Epithelial cell of proximal tubule (primary cell): Measurements from ENCODE around the gene STRN3. TPM values are rescaled to one million over a fixed set of nuclear protein-coding genes. Genes with fewer than 3 reads are reported as not detected.
"Not testable (repeated sequence)": the region's sequence is repeated elsewhere in the genome, so short reads cannot be mapped to it uniquely, and the experiment has no call there.

ENCODE experiments used
- DNase-seq: peaks from one replicate; pipeline ENCODE4 v3.0.0-alpha.2; 2011; ENCODE audit warnings: low read depth
- H3K4me3 ChIP-seq: 2 replicates; pipeline ENCODE4 v1.5.1; 2011; ENCODE audit warnings: low read depth, mild to moderate bottlenecking, low read length
- total RNA-seq: library from RNA; depleted of rRNA; stranded (reverse); fragments of >200 nt; gene quantifications from 2 replicates; pipeline ENCODE4 v1.2.3, GENCODE V29; 2015
- TF ChIP-seq, protein P1 (sequence below): conservative IDR thresholded peaks from 2 replicates; pipeline ENCODE4 v1.5.1; 2012; ENCODE audit warnings: low read depth, mild to moderate bottlenecking, low read length

The STRN3 gene
- total RNA-seq, 1 donor from 2014 or later, result 26.0 TPM

- TF ChIP-seq, protein P1, sequence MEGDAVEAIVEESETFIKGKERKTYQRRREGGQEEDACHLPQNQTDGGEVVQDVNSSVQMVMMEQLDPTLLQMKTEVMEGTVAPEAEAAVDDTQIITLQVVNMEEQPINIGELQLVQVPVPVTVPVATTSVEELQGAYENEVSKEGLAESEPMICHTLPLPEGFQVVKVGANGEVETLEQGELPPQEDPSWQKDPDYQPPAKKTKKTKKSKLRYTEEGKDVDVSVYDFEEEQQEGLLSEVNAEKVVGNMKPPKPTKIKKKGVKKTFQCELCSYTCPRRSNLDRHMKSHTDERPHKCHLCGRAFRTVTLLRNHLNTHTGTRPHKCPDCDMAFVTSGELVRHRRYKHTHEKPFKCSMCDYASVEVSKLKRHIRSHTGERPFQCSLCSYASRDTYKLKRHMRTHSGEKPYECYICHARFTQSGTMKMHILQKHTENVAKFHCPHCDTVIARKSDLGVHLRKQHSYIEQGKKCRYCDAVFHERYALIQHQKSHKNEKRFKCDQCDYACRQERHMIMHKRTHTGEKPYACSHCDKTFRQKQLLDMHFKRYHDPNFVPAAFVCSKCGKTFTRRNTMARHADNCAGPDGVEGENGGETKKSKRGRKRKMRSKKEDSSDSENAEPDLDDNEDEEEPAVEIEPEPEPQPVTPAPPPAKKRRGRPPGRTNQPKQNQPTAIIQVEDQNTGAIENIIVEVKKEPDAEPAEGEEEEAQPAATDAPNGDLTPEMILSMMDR, result no peak
- H3K4me3 ChIP-seq, result no peak overlapping the region
- DNase-seq, result no peak
Measured at GRCh38 chr14:31009836-31010574, 16.2 kb downstream of the STRN3 start.

DNA sequence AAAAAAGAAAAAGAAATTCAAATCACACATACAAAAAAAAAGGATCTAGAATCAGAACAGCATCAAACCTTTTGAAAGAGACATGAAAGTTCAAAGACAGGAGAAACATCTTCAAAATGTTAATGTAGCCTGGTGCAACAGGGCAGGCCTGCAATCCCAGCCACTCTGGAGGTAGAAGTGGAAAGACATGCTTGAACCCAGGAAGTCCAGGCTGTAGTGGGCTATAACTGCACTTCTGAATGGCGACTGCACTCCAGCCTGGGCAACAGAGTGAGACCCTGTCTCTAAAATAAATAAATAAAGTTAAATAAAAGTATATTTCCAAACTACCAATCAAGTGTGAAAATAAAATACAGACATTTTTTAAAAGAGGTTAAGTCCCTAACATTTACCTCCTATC lies 19.5 kb downstream of the STRN3 start:
- H3K4me3 ChIP-seq, result no peak overlapping the region
- no peak for DNase-seq
- TF ChIP-seq, protein P1, result no peak

GRCh38 chr14:31004007-31004406 lies 22.2 kb downstream of the STRN3 start:
- not testable (repeated sequence) for DNase-seq, H3K4me3 ChIP-seq

- no peak overlapping the region for H3K4me3 ChIP-seq
- TF ChIP-seq, protein P1, result no peak
- DNase-seq, result no peak
Measured at GRCh38 chr14:31003284-31003683, 22.9 kb downstream of the STRN3 start.

DNA sequence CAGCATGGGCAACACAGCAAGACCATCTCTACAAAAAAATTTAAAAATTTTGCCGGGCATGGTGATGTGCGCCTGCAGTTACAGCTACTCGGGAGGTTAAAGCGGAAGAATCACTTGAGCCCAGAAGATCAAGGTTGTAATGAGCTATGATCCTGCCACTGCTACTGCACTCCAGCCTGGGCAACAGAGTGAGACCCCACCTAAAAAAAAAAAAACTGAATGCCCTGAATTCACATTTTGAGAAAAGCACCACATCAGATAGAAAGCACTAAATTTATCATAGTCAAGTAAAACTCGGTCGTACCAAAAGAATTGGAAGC lies 24.9 kb downstream of the STRN3 start:
- no peak for DNase-seq
- TF ChIP-seq, protein P1, result no peak
- H3K4me3 ChIP-seq, result no peak overlapping the region

DNA sequence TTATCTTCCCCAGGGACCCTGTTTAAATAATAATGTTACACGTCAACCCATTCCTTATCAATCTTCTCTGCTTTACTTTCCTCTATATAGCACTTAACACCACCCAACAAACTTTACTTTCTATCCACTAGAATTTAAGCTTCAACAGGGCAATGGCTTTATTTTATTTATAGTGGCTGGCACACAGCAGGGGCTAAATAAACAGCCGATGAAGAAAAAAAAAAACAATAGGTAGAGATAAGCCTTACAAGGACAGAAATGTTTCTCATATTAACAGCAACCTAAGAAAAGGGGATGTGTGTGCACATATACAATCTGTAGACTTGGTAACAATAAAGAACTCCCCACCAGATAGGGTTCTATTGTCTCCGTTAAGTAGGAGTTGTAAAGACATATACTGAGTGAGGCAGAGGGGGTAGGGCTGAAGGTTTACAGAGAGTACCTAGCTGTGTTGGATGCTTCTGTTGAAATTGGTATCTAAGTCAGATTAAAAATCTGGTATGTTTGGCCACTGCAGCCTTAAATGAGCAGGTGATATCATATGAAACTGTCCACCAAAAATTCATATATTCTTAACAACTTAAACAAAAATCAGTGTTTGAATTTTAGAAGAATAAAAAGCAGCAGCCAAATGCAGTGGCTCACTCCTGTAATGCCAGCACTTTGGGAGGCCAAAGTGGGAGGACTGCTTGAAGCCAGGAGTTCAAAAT lies 25.4 kb downstream of the STRN3 start:
- DNase-seq, result no peak
- TF ChIP-seq, protein P1, result no peak
- no peak overlapping the region for H3K4me3 ChIP-seq

- TF ChIP-seq, protein P1, result no peak
- no peak for DNase-seq
Measured at GRCh38 chr14:30999038-30999773, 27.0 kb downstream of the STRN3 start.

More at GRCh38 chr14:30999038-30999773, 27.0 kb downstream of the STRN3 start:
- H3K4me3 ChIP-seq, result no peak overlapping the region
